Cardiac muscle cell (in vitro differentiated cells and primary cell): ENCODE measurements around the gene CACNA2D3. TPM values are rescaled to one million over a fixed set of nuclear protein-coding genes. Genes with fewer than 3 reads are reported as not detected.

Experiments used
- DNase-seq, 2 donors: peaks; one replicate each; pipeline versions ENCODE4 v3.0.0 to v3.0.0-alpha.2; 2010 to 2017; ENCODE audit warnings: low read depth in 1 of 2, low spot score in 1 of 2
- H3K27ac ChIP-seq: fragments of 200-600 bp; sonication (generic); 2 replicates; pipeline ENCODE4 v1.5.1; 2016
- H3K27me3 ChIP-seq: fragments of 200-600 bp; sonication (generic); 2 replicates; pipeline ENCODE4 v1.6.0; 2016; ENCODE audit warnings: control low read depth
- H3K36me3 ChIP-seq: fragments of 200-600 bp; sonication (generic); 2 replicates; pipeline ENCODE4 v1.5.1; 2016; ENCODE audit warnings: control low read depth
- H3K4me1 ChIP-seq: fragments of 200-600 bp; sonication (generic); 2 replicates; pipeline ENCODE4 v1.8.1; 2017; ENCODE audit warnings: low read depth, mild to moderate bottlenecking, mixed run types
- H3K4me3 ChIP-seq: fragments of 200-600 bp; sonication (generic); 2 replicates; pipeline ENCODE4 v1.5.1; 2016; ENCODE audit warnings: mild to moderate bottlenecking
- H3K9me3 ChIP-seq: fragments of 200-600 bp; sonication (generic); 2 replicates; pipeline ENCODE4 v1.5.1; 2017; ENCODE audit warnings: low read depth, mild to moderate bottlenecking, control low read depth
- polyA plus RNA-seq: library from polyadenylated mRNA; unstranded; fragments of >200 nt; fragmentation: Nextera tagmentation; extraction: Ambion mirVana; gene quantifications from 2 replicates; pipeline ENCODE4 v1.2.1, GENCODE V29; 2016
- total RNA-seq: library from RNA; depleted of rRNA; stranded (reverse); fragments of >200 nt; gene quantifications from 2 replicates; pipeline ENCODE4 v1.2.3, GENCODE V29; 2016
- TF ChIP-seq, protein P1 (sequence below): IDR thresholded peaks from 2 replicates; pipeline ENCODE4 v1.5.1; 2012; ENCODE audit warnings: low read depth, mild to moderate bottlenecking, low read length

The CACNA2D3 gene
- total and polyA plus RNA-seq, 2 experiments from 2014 or later: 0.45 to 0.59 TPM

DNA sequence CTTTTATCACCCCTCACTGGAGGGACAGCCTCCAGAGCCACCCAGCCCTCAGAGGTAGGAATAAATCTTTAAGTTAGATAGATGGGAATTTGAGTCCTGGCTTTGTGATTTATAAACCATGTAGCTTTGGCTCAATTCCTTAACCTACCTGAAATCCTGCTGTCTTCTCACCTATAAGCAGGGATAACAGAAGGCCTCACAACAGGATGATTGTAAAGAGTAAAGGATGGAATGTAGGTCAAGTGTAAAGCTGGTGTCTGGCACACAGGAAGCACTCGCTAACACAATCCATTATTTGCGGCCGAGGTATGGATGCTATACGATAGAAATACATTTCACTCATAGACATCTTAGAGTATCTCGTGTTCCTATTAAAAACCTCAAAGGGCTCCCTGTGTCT is 968.4 kb downstream of the CACNA2D3 start:
- TF ChIP-seq, protein P1, sequence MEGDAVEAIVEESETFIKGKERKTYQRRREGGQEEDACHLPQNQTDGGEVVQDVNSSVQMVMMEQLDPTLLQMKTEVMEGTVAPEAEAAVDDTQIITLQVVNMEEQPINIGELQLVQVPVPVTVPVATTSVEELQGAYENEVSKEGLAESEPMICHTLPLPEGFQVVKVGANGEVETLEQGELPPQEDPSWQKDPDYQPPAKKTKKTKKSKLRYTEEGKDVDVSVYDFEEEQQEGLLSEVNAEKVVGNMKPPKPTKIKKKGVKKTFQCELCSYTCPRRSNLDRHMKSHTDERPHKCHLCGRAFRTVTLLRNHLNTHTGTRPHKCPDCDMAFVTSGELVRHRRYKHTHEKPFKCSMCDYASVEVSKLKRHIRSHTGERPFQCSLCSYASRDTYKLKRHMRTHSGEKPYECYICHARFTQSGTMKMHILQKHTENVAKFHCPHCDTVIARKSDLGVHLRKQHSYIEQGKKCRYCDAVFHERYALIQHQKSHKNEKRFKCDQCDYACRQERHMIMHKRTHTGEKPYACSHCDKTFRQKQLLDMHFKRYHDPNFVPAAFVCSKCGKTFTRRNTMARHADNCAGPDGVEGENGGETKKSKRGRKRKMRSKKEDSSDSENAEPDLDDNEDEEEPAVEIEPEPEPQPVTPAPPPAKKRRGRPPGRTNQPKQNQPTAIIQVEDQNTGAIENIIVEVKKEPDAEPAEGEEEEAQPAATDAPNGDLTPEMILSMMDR: no peak
- no peaks in the 10 kb centered on the region for H3K36me3 ChIP-seq
- H3K4me3 ChIP-seq: no peak overlapping the region
- peaks cover 14% of the 10 kb centered on the region for H3K27me3 ChIP-seq
- DNase-seq: no peak
- no peaks in the 10 kb centered on the region for H3K9me3 ChIP-seq
- no peak overlapping the region for H3K27ac ChIP-seq
- no peaks in the 10 kb centered on the region for H3K4me1 ChIP-seq

DNA sequence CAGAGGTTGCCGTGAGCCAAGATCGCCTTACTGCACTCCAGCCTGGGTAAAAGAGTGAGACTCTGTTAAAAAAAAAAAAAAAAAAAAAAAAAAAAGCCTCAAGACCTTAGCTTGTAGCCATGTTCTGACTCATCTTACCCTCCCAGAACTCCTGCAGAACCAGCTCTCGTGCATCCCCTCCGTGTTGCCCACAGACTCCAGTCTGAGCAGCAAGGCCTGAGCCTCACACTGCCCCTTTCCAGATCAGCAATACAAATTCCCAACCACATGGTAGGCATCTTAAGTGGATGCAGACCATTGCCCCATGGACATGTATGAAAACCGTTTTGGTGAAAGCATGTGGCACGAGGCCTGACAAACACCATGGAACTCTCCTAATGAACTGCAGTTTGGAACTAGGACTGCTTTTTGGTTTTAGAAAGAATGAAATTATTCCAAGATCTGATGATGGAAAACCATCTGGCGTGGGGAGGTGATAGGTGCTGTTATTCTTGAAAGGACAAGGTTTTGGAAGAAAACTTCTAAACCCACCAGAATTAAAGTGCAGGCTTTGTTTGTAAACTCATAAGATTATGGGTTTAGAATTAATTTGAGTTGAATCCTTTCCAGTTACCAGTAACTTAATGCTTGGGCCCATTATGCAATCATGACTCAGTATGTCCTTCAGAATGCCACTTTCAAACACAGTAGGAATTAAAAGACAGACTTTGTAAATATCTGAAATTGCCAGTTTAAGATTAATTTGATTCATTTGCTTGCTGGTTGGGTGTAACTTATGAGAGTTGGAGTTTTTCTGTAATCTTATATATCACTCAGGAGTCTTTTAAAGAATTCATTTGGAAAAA is 969.3 kb downstream of the CACNA2D3 start:
- TF ChIP-seq, protein P1: no peak
- Histone ChIP-seq H3K4me1 (no peaks in the 10 kb centered on the region), H3K27ac (no peak overlapping the region), H3K4me3 (no peak overlapping the region), H3K27me3 (peaks cover 8% of the 10 kb centered on the region), H3K36me3 (no peaks in the 10 kb centered on the region), H3K9me3 (no peaks in the 10 kb centered on the region)
- DNase-seq: peak in 1 of 2 donors; percentile 42

DNA sequence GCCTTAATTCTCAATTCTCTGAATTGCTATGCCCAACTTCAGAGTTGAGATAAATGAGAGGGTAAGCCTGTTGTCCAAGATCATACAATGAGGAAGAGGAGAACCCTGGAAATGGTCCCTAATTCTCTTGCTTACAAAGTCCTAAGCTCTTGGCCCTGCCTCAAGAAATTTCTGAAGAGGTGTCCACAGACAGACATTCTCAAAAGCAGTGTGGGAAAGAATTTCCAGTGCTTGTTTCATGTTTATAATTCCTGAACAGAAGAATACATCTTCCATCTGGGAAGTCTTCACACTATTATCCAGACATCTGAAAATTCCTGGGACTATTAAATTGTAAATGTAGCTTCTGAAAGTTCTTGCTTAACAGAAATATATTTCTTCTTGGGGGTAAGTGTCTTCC is 972.3 kb downstream of the CACNA2D3 start:
- no peaks in the 10 kb centered on the region for H3K9me3 ChIP-seq
- DNase-seq: no peak
- TF ChIP-seq, protein P1: no peak
- H3K4me1 ChIP-seq: no peaks in the 10 kb centered on the region
- no peak overlapping the region for H3K4me3 ChIP-seq
- no peak overlapping the region for H3K27ac ChIP-seq
- no peaks in the 10 kb centered on the region for H3K36me3 ChIP-seq
- H3K27me3 ChIP-seq: no peaks in the 10 kb centered on the region

DNA sequence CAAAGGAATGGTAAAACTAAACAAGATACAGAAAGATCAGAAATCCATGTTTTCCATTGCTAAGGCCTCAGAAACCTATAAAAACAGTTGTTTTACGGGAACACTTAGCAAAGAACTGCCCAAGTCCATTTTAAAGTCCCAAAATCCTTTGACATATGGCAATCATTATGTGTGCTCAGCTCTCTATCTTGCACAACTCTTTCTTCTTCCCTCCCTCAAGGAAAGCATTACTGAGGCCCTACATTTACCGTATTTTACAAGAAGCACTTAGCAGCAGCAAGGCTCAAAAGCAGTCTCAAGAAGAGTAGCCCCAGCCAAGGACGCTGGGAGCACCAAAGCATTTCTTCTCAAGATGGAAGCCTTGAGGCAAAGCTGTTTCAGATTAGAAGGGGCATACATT is 975.1 kb downstream of the CACNA2D3 start:
- Histone ChIP-seq H3K27me3 (no peaks in the 10 kb centered on the region), H3K27ac (no peak overlapping the region), H3K4me1 (no peaks in the 10 kb centered on the region), H3K36me3 (no peaks in the 10 kb centered on the region), H3K9me3 (no peaks in the 10 kb centered on the region), H3K4me3 (no peak overlapping the region)
- TF ChIP-seq, protein P1: no peak
- no peak for DNase-seq

DNA sequence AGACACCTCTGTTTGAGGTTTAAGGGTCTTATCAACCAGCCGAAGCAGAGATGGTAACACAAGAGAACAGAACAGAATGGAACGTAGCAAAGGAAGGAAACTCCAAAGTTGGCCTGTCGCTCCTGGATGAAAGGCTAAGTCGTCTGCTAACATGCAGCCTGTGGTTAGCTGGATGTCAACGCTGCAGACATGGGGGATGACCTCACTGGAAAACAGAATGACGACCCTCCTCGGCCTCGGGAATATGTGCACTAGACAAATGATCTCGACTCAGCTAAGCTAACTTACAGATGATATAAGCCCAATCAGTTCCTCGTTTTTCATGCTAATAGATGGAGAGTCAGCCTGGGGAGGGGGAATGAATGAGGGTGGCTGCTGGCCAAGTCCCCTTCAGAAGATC is 983.3 kb downstream of the CACNA2D3 start:
- no peaks in the 10 kb centered on the region for H3K27me3 ChIP-seq
- no peak for DNase-seq
- H3K27ac ChIP-seq: no peak overlapping the region
- no peak overlapping the region for H3K4me3 ChIP-seq
- H3K36me3 ChIP-seq: no peaks in the 10 kb centered on the region
- TF ChIP-seq, protein P1: no peak
- no peaks in the 10 kb centered on the region for H3K9me3 ChIP-seq
- H3K4me1 ChIP-seq: no peaks in the 10 kb centered on the region
